ENCODE results near the gene SIM2. TPM values are rescaled to one million over a fixed set of nuclear protein-coding genes. Genes with fewer than 3 reads are reported as not detected.

Gene SIM2
- total RNA-seq, 1 donor from 2014 or later: 9.2 TPM

GRCh38 chr21:36692835-36693488 lies 6.0 kb upstream of the SIM2 start:
- no peak overlapping the region for H3K9ac ChIP-seq (ENCODE audit: low read length)
- DNase-seq (ENCODE audit: low read depth) (no peak), FAIRE-seq (no peak)
- peaks cover 5% of the 10 kb centered on the region for H3K36me3 Mint-ChIP-seq (ENCODE audit: low read depth, unreplicated experiment)
- no peak overlapping the region for H3K27ac ChIP-seq (ENCODE audit: low read depth, low read length)
- H3K9me3 Mint-ChIP-seq (ENCODE audit: unreplicated experiment): peaks cover 17% of the 10 kb centered on the region
- peak overlapping the region; percentile 74 for H3K4me3 Mint-ChIP-seq (ENCODE audit: unreplicated experiment)
- H3K27me3 Mint-ChIP-seq (ENCODE audit: low read depth, unreplicated experiment): peaks cover 66% of the 10 kb centered on the region
- peaks cover 27% of the 10 kb centered on the region for H3K4me1 Mint-ChIP-seq (ENCODE audit: low read depth, unreplicated experiment)
- H4K20me1 ChIP-seq (ENCODE audit: insufficient read depth, low read length): peaks cover 26% of the 10 kb centered on the region
- H3K27me3 ChIP-seq (ENCODE audit: insufficient read depth, low read length): peaks cover 97% of the 10 kb centered on the region
- H3K36me3 ChIP-seq (ENCODE audit: insufficient read depth, low read length): no peaks in the 10 kb centered on the region
- H3K4me2 ChIP-seq (ENCODE audit: low read length): peak overlapping the region; percentile 11
- H3K79me2 ChIP-seq (ENCODE audit: insufficient read depth, low read length): no peaks in the 10 kb centered on the region
- H3K9me3 ChIP-seq (ENCODE audit: insufficient read depth, low read depth, low read length): peaks cover 5% of the 10 kb centered on the region
- no peak overlapping the region for H3K4me3 ChIP-seq (ENCODE audit: insufficient read depth, low read depth, low read length)
- H2AFZ ChIP-seq (ENCODE audit: low read depth, low read length): no peak overlapping the region
- no peak for TF ChIP-seq CTCF (IDR thresholded peaks at IDR 0.05; ENCODE audit: insufficient read depth, low read depth, low read length)
- H3K4me1 ChIP-seq (ENCODE audit: insufficient read depth, low read length): peaks cover 5% of the 10 kb centered on the region
- H3K27ac Mint-ChIP-seq (ENCODE audit: unreplicated experiment): no peak overlapping the region

GRCh38 chr21:36693489-36694030 lies 5.4 kb upstream of the SIM2 start:
- peaks cover 5% of the 10 kb centered on the region for H3K9me3 ChIP-seq (ENCODE audit: insufficient read depth, low read depth, low read length)
- H3K9me3 Mint-ChIP-seq (ENCODE audit: unreplicated experiment): peaks cover 17% of the 10 kb centered on the region
- FAIRE-seq: no peak
- no peak overlapping the region for H2AFZ ChIP-seq (ENCODE audit: low read depth, low read length)
- H3K27ac Mint-ChIP-seq (ENCODE audit: unreplicated experiment): peak overlapping the region; percentile 79
- H3K27me3 ChIP-seq (ENCODE audit: insufficient read depth, low read length): peaks cover 97% of the 10 kb centered on the region
- H3K27me3 Mint-ChIP-seq (ENCODE audit: low read depth, unreplicated experiment): peaks cover 63% of the 10 kb centered on the region
- H3K27ac ChIP-seq (ENCODE audit: low read depth, low read length): no peak overlapping the region
- TF ChIP-seq CTCF (IDR thresholded peaks at IDR 0.05; ENCODE audit: insufficient read depth, low read depth, low read length): no peak
- peak; percentile 83 for TF ChIP-seq EZH2 (IDR thresholded peaks at IDR 0.05; ENCODE audit: insufficient read depth, low read length)
- H3K36me3 Mint-ChIP-seq (ENCODE audit: low read depth, unreplicated experiment): peaks cover 5% of the 10 kb centered on the region
- H4K20me1 ChIP-seq (ENCODE audit: insufficient read depth, low read length): peaks cover 26% of the 10 kb centered on the region
- peak overlapping the region; percentile 0 for H3K4me2 ChIP-seq (ENCODE audit: low read length)
- no peak overlapping the region for H3K4me3 ChIP-seq (ENCODE audit: insufficient read depth, low read depth, low read length)
- no peak for DNase-seq (ENCODE audit: low read depth)
- H3K4me1 Mint-ChIP-seq (ENCODE audit: low read depth, unreplicated experiment): peaks cover 27% of the 10 kb centered on the region
- H3K79me2 ChIP-seq (ENCODE audit: insufficient read depth, low read length): no peaks in the 10 kb centered on the region
- H3K4me3 Mint-ChIP-seq (ENCODE audit: unreplicated experiment): no peak overlapping the region
- no peaks in the 10 kb centered on the region for H3K36me3 ChIP-seq (ENCODE audit: insufficient read depth, low read length)
- H3K4me1 ChIP-seq (ENCODE audit: insufficient read depth, low read length): peaks cover 5% of the 10 kb centered on the region
- H3K9ac ChIP-seq (ENCODE audit: low read length): no peak overlapping the region

- peak overlapping the region; percentile 0 for H3K4me2 ChIP-seq (ENCODE audit: low read length)
- no peak overlapping the region for H3K9ac ChIP-seq (ENCODE audit: low read length)
- peak overlapping the region; percentile 79 for H3K27ac Mint-ChIP-seq (ENCODE audit: unreplicated experiment)
- peaks cover 63% of the 10 kb centered on the region for H3K27me3 Mint-ChIP-seq (ENCODE audit: low read depth, unreplicated experiment)
- peaks cover 5% of the 10 kb centered on the region for H3K4me1 ChIP-seq (ENCODE audit: insufficient read depth, low read length)
- no peak overlapping the region for H3K4me3 Mint-ChIP-seq (ENCODE audit: unreplicated experiment)
- H3K27ac ChIP-seq (ENCODE audit: low read depth, low read length): no peak overlapping the region
- H3K9me3 Mint-ChIP-seq (ENCODE audit: unreplicated experiment): peaks cover 17% of the 10 kb centered on the region
- no peaks in the 10 kb centered on the region for H3K36me3 ChIP-seq (ENCODE audit: insufficient read depth, low read length)
- peak; percentile 18 for DNase-seq (ENCODE audit: low read depth)
- H4K20me1 ChIP-seq (ENCODE audit: insufficient read depth, low read length): peaks cover 26% of the 10 kb centered on the region
- no peak overlapping the region for H3K4me3 ChIP-seq (ENCODE audit: insufficient read depth, low read depth, low read length)
- H3K27me3 ChIP-seq (ENCODE audit: insufficient read depth, low read length): peaks cover 96% of the 10 kb centered on the region
- peaks cover 5% of the 10 kb centered on the region for H3K9me3 ChIP-seq (ENCODE audit: insufficient read depth, low read depth, low read length)
- H3K79me2 ChIP-seq (ENCODE audit: insufficient read depth, low read length): no peaks in the 10 kb centered on the region
- TF ChIP-seq CTCF (IDR thresholded peaks at IDR 0.05; ENCODE audit: insufficient read depth, low read depth, low read length) (no peak), EZH2 (IDR thresholded peaks at IDR 0.05; ENCODE audit: insufficient read depth, low read length) (no peak)
- peaks cover 5% of the 10 kb centered on the region for H3K36me3 Mint-ChIP-seq (ENCODE audit: low read depth, unreplicated experiment)
- no peak overlapping the region for H2AFZ ChIP-seq (ENCODE audit: low read depth, low read length)
- FAIRE-seq: no peak
- H3K4me1 Mint-ChIP-seq (ENCODE audit: low read depth, unreplicated experiment): peaks cover 27% of the 10 kb centered on the region
Measured at GRCh38 chr21:36694031-36694515, 4.8 kb upstream of the SIM2 start.

All from astrocyte (in vitro differentiated cells and primary cell).